HT1080 (cell line): ENCODE measurements around the gene LGALSL. TPM values are rescaled to one million over a fixed set of nuclear protein-coding genes. Genes with fewer than 3 reads are reported as not detected.
"Not testable (repeated sequence)": the region's sequence is repeated elsewhere in the genome, so short reads cannot be mapped to it uniquely, and the experiment has no call there.

Source experiments
- DNase-seq: peaks from one replicate; pipeline ENCODE4 v3.0.0-alpha.2; 2015; ENCODE audit warnings: low read depth
- total RNA-seq: library from RNA; depleted of rRNA; stranded (reverse); fragments of >200 nt; shearing (Covaris generic); gene quantifications from 2 replicates; pipeline ENCODE4 v1.2.3, GENCODE V29; 2014

LGALSL gene
- total RNA-seq, 1 experiment from 2014 or later = 3.0 TPM

- DNase-seq = no peak
Observed at GRCh38 chr2:64442277-64442676, 11.7 kb upstream of the LGALSL start.

DNA sequence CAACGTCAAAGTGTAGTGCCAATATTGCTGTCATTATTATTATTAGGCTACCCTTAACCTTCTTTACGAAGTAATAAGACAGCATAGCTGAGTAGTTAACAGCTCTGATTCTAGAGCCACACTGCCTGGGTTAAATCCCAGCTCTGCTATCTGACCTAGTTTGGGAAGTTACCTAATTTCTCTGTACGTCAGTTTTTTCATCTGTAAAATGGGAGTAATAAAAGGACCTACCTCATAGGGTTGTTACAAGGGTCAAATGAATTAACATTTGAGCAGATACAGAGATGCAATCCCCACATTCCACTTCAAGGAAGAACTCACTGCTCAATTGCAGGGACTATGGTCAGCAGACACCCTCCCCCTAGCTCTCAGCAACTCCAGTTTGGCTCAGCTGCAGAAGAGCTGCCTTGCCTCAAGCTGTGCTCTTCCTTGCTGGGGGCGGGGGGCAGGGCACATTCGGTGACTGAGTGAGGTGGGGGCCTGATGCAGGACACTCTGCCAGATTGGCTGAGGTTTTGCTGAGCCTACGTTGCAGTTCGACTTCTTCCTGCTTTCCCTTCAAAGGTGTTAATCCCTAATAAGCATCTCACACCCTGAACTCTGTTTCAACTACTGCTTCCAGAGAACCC lies 11.0 kb upstream of the LGALSL start:
- DNase-seq = no peak

DNA sequence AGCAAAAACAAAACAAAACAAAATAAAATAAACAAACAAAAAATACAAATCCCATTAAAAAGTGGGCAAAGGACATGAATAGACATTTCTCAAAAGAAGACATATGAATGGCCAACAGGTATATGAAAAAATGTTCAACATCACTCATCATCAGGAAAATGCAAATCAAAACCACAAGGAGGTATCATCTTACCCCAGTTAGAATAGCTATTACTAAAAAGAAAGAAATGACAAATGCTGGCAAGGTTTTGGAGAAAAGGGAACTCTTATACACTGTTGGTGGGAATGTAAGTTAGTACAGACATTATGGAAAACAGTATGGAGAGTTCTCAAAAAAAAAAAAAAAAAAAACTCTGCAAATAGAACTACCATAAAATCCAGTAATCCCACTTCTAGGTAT lies 8.0 kb upstream of the LGALSL start:
- DNase-seq = not testable (repeated sequence)

GRCh38 chr2:64447317-64448040 lies 6.5 kb upstream of the LGALSL start:
- DNase-seq = no peak

DNA sequence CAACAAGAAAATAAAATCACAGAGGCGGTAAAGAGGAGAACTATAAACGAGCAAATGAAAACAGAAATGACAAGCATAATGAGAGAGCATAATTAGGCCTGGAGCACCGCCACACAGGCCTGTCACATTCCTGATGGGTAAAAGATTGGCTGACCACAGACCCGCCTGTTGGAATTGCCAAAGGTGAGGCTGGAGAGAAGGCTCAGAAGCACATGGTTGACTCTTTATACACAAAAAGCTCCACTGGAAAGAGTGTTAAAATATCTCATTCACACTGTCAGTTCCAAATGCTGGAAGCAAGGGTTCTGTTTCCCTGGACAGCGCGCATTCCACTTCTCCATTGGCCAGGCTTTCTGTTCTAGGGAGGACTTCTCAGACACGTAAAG lies 5.9 kb upstream of the LGALSL start:
- no peak for DNase-seq

DNA sequence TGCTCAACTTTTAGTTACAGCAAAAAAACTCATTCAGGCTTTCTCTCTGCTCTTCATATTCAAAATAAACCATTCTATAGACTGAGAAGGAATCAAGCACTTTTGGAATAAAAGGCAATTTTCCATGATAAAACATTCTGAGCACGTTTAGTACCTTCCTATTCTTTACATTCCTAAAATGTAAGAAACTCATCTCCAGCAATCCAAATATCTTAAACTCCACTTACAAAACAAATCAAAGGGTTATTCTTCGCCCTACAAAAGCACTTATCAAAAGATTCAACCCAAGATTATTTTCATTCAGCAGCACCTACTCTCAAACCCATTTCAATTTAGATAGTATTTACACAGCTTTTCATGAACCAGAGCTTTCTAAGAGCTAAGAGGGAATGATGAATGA lies 2.9 kb upstream of the LGALSL start:
- DNase-seq = no peak

- DNase-seq = peak; percentile 13
Observed at GRCh38 chr2:64454386-64455332, 697 bp downstream of the LGALSL start.

- DNase-seq = no peak
Observed at GRCh38 chr2:64455545-64455944, 1.6 kb downstream of the LGALSL start.

DNA sequence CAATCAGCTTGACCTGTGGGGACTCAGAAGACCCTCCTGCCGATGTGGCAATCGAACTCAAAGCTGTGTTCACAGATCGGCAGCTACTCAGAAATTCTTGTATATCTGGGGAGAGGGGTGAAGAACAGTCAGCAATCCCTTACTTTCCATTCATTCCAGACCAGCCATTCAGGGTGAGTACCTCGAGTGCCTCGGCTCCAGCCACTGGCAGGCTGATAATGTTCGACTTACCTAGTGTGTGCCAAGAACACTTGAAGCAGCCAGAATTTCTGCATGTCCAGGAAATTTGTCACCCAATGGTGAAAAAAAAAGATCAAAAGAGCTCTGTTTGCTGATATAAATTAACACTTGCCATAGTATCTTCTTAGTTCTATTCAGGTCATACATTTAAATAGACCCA lies 2.3 kb downstream of the LGALSL start:
- no peak for DNase-seq

GRCh38 chr2:64457524-64457923 lies 3.6 kb downstream of the LGALSL start:
- no peak for DNase-seq

DNA sequence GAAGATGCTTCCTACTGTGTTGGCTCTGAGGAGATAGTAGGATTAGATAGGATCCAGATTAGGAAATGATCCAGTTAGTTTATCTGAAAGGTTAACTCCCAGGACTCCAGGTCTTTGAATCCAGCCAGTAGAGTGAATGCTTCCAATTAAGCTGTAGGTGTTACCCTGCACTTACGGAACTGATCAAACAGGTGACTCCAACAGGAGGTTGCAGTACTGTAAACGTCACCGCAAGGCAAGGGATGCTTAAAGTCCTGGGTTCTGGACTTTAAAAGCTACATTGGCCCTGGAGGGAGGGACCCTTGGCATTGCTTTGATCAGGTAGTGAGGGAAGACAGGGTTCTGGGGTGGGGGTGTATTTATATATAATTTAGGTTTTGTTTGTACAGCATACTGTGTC lies 5.6 kb downstream of the LGALSL start:
- DNase-seq = no peak

DNA sequence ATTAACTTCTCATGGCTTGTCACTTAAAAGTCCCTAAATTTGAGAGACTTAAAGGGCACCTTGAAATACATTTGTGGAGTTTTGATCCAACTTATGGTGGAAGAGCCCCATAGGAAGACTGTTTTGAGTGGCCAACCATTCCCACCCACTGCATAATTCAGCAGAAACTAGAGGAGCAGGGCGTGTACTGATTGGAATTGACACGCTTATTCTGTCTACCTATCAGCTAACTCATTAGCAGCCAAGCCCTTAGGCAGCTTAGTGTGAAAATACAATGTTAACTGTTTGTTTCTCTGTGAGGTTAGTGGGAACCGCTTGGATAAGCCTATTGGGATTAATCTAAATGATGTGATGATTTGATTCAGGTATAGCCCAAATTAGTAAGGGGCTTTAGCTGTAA lies 6.4 kb downstream of the LGALSL start:
- DNase-seq = no peak

GRCh38 chr2:64461271-64462058 lies 7.5 kb downstream of the LGALSL start:
- DNase-seq = no peak

DNA sequence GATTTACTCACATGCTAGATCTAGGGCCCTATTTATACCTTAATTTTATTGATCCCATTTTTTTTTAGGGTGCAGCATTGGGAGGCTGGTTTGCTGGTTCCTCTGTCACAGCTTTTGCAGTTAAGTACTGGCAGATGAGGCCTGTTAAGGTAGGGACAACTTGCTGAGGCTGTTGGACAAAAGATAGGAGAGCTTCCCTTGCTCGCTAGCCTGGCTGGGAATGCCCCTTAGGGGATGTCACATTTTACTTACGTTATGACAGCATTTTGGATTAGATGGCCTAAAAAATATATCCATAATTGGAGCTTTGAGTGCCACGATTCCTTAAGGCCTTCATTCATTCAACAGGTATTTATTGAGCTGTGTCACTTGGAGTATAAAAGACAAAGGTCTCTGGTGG lies 8.2 kb downstream of the LGALSL start:
- DNase-seq = no peak

GRCh38 chr2:64462940-64463700 lies 9.2 kb downstream of the LGALSL start:
- DNase-seq = no peak

DNA sequence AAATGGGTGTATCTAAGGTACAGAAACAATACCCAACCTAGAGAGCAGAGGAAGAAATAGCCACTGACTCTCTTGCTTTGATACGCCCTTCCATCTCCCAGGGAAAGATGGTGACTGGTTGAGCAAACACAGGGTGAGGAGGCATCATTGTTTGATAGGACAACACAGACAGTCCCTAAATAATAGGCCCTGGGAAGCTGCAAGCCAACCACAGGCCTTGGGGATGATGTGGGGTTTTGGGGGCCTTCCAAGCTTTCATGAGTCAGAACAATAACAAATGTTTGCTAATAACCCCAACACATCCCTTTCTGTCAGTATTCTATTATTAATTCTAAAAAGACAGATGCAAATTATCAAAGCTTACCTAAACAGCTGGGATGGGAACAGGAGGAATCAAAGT lies 9.8 kb downstream of the LGALSL start:
- peak; percentile 52 for DNase-seq

- no peak for DNase-seq
Observed at GRCh38 chr2:64466478-64467085, 12.6 kb downstream of the LGALSL start.

DNA sequence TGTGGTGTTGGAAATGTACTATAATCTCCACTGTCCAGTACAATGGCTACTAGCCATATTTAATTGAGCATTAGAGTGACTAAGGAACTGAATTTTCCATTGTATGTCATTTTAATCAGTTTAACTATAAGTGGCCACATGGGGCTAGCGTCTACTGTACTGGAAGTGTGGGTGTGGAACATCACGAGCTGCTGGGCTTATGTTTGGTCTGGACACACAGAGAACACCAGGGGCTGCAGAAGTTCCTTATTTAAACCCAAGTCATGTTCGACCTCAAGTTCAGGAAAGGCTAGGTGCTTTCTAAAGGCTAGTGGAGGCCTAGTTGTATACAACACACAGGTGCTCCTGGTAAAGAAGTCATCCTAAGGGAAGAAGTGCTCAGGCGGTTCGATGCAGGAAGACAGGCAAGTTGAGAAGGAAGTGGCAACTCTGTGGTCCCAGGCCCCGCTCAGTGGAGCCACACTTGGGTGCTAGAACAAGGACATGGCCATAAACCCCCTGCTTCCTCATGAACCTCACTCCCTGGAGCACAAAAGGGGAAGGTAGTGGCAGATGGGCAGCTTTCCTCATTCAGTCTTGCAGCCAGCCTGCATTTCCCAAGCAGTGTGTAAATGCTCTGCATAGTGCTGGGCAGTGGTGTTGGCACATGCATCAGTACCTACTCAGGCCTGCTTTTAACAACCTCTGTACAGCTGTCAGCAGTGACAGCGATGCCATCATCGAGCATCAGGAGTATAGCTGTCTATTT lies 13.3 kb downstream of the LGALSL start:
- no peak for DNase-seq

GRCh38 chr2:64469261-64469660 lies 15.3 kb downstream of the LGALSL start:
- DNase-seq = no peak
